ENCODE results near the gene DGKB.

DNA sequence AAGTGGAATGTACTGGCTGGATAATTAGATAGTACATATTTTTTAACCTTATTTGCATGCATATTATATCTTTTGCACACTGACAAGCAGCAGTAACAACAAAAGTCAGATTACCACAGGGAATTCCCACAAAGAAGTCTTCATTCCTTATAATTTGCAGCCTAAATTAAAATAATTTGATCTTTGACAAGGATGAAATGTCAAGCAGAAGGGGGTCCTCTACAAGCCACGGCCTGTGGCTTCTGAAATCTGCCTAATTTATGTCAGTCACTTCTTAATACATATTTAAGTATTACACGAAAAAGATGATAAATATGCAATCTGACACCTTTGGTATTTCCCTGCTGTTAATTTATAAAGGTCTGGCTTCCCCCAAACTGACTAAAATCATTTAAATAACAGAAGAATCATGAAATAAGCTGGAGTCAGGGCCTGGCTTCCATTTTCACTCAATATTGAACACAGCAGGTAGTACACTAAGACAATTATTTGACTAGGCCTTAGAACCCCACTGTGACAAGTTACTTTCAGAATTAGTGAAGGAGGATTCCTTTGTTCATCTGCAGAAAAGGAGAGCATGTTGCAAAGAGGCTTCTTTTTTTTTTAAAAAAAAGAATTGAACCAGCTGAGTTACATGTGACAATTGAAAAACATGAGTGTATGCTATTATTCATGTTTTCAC, 562.0 kb downstream of the DGKB start:
- no peak for TF ChIP-seq ZNF232 (CRISPR knock-in tag; IDR thresholded peaks at IDR 0.05)
- TF ChIP-seq, protein P1, sequence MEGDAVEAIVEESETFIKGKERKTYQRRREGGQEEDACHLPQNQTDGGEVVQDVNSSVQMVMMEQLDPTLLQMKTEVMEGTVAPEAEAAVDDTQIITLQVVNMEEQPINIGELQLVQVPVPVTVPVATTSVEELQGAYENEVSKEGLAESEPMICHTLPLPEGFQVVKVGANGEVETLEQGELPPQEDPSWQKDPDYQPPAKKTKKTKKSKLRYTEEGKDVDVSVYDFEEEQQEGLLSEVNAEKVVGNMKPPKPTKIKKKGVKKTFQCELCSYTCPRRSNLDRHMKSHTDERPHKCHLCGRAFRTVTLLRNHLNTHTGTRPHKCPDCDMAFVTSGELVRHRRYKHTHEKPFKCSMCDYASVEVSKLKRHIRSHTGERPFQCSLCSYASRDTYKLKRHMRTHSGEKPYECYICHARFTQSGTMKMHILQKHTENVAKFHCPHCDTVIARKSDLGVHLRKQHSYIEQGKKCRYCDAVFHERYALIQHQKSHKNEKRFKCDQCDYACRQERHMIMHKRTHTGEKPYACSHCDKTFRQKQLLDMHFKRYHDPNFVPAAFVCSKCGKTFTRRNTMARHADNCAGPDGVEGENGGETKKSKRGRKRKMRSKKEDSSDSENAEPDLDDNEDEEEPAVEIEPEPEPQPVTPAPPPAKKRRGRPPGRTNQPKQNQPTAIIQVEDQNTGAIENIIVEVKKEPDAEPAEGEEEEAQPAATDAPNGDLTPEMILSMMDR (IDR thresholded peaks at IDR 0.05): no peak
